Neural cell (in vitro differentiated cells): Measurements from ENCODE around the gene ZDHHC3. TPM values are rescaled to one million over a fixed set of nuclear protein-coding genes. Genes with fewer than 3 reads are reported as not detected.

Experiments
- H2AFZ ChIP-seq: fragments of 200-600, 300-800 bp; sonication (generic), shearing (Covaris generic); 2 replicates; pipeline ENCODE4 v1.6.0; 2014; ENCODE audit warnings: low read depth, mild to moderate bottlenecking, antibody characterized with exemption, low read length, moderate library complexity
- H3F3A ChIP-seq: fragments of 200-600 bp; shearing (Covaris generic); 2 replicates; pipeline ENCODE4 v1.6.1; 2016; ENCODE audit warnings: mild to moderate bottlenecking, moderate library complexity, mixed read lengths, antibody characterized with exemption, low read length; ENCODE audit not compliant: insufficient read depth, poor library complexity, severe bottlenecking
- H3K27ac ChIP-seq: fragments of 200-600, 300-800 bp; sonication (generic), shearing (Covaris generic); 2 replicates; pipeline ENCODE4 v1.5.1; 2014; ENCODE audit warnings: mild to moderate bottlenecking, low read length, moderate library complexity
- H3K27me3 ChIP-seq: fragments of 300-800, 200-600 bp; sonication (generic), shearing (Covaris generic); 2 replicates; pipeline ENCODE4 v1.6.0; 2014; ENCODE audit warnings: mild to moderate bottlenecking, low read depth, low read length, moderate library complexity; ENCODE audit not compliant: insufficient read depth
- H3K36me3 ChIP-seq: fragments of 300-800, 200-600 bp; sonication (generic), shearing (Covaris generic); 2 replicates; pipeline ENCODE4 v1.5.1; 2014; ENCODE audit warnings: mild to moderate bottlenecking, antibody characterized with exemption, low read length, moderate library complexity; ENCODE audit not compliant: insufficient read depth
- H3K4me2 ChIP-seq: fragments of 300-800, 200-600 bp; sonication (generic), shearing (Covaris generic); 2 replicates; pipeline ENCODE4 v1.6.0; 2014; ENCODE audit warnings: mild to moderate bottlenecking, low read length
- H3K4me3 ChIP-seq: fragments of 300-800, 200-600 bp; sonication (generic), shearing (Covaris generic); 2 replicates; pipeline ENCODE4 v1.5.1; 2014; ENCODE audit warnings: mild to moderate bottlenecking, low read length, moderate library complexity
- H3K79me2 ChIP-seq: fragments of 200-600 bp; shearing (Covaris generic); replicated peaks from 2 replicates; pipeline ENCODE4 v1.6.0; 2014; ENCODE audit warnings: mild to moderate bottlenecking, low read length, moderate library complexity; ENCODE audit not compliant: insufficient read depth
- H3K9ac ChIP-seq: fragments of 300-800, 200-600 bp; sonication (generic), shearing (Covaris generic); 2 replicates; pipeline ENCODE4 v1.6.1; 2016; ENCODE audit warnings: mild to moderate bottlenecking, low read length, mixed read lengths
- H3K9me2 ChIP-seq: fragments of 200-600 bp; shearing (Covaris generic); 2 replicates; pipeline ENCODE4 v1.6.1; 2016; ENCODE audit warnings: mild to moderate bottlenecking, low read length, mixed read lengths; ENCODE audit not compliant: insufficient read depth
- H3K9me3 ChIP-seq: fragments of 200-600, 300-800 bp; sonication (generic), shearing (Covaris generic); 2 replicates; pipeline ENCODE4 v1.6.1; 2016; ENCODE audit warnings: mild to moderate bottlenecking, mixed run types, low read length, moderate library complexity, mixed read lengths
- H4K20me1 ChIP-seq: fragments of 200-600 bp; shearing (Covaris generic); 2 replicates; pipeline ENCODE4 v1.6.1; 2016; ENCODE audit warnings: mild to moderate bottlenecking, mixed run types; ENCODE audit not compliant: insufficient read depth
- EP300 ChIP-seq: fragments of 450-650 bp; conservative IDR thresholded peaks from 2 replicates; pipeline ENCODE4 v1.6.1; 2014; ENCODE audit warnings: antibody characterized with exemption, mild to moderate bottlenecking, moderate library complexity; ENCODE audit not compliant: poor library complexity, severe bottlenecking
- EZH2 ChIP-seq: fragments of 200-600, 300-800 bp; shearing (Covaris generic), sonication (generic); IDR thresholded peaks from 2 replicates; pipeline ENCODE4 v1.6.1; 2014; ENCODE audit warnings: antibody characterized with exemption, low read length, borderline replicate concordance, mild to moderate bottlenecking; ENCODE audit not compliant: insufficient read depth, poor library complexity, severe bottlenecking
- MXI1 ChIP-seq: fragments of 450-650 bp; conservative IDR thresholded peaks from 2 replicates; pipeline ENCODE4 v1.6.1; 2014; ENCODE audit warnings: antibody characterized with exemption, mild to moderate bottlenecking; ENCODE audit not compliant: poor library complexity, severe bottlenecking
- POLR2AphosphoS5 ChIP-seq: IDR thresholded peaks from 2 replicates; pipeline ENCODE4 v1.6.1; 2012
- RAD21 ChIP-seq: fragments of 450-650 bp; conservative IDR thresholded peaks from 2 replicates; pipeline ENCODE4 v1.6.1; 2014; ENCODE audit warnings: antibody characterized with exemption, mild to moderate bottlenecking, moderate library complexity
- SMC3 ChIP-seq: fragments of 450-650 bp; conservative IDR thresholded peaks from 2 replicates; pipeline ENCODE4 v1.6.1; 2014; ENCODE audit warnings: antibody characterized with exemption, mild to moderate bottlenecking, moderate library complexity; ENCODE audit not compliant: poor library complexity
- TAF1 ChIP-seq: IDR thresholded peaks from 2 replicates; pipeline ENCODE4 v1.6.1; 2012; ENCODE audit warnings: low read depth
- polyA plus RNA-seq: library from polyadenylated mRNA; depleted of rRNA; stranded (reverse); fragments of >200 nt; gene quantifications from 2 replicates; pipeline ENCODE4 v1.2.3, GENCODE V29; 2014
- TF ChIP-seq, protein P1 (sequence below): IDR thresholded peaks from 2 replicates; pipeline ENCODE4 v1.6.1; 2012; ENCODE audit warnings: borderline replicate concordance
- TF ChIP-seq, protein P2 (sequence below): fragments of 450-650 bp; IDR thresholded peaks from 2 replicates; pipeline ENCODE4 v1.5.1; 2014; ENCODE audit warnings: antibody characterized with exemption, mild to moderate bottlenecking, moderate library complexity; ENCODE audit not compliant: poor library complexity, severe bottlenecking

Gene ZDHHC3
- polyA plus RNA-seq, 1 donor from 2014 or later = 35.8 TPM

DNA sequence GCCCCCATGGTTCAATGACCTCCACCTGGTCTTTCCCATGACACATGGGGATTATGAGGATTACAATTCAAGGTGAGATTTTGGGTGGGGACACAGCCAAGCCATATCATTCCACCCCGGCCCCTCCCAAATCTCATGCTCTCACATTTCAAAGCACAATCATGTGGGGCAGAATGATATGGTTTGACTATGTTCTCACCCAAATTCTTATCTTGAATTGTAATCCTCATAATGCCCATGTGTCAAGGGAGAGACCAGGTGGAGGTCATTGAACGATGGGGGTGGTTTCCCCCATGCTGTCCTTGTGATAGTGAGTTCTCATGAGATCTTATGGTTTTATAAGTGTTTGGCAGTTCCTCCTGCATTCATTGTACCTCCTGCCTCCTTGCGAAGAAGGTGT lies 47.7 kb upstream of the ZDHHC3 start:
- Histone ChIP-seq H3K9ac (no peak overlapping the region), H3F3A (no peaks in the 10 kb centered on the region), H4K20me1 (no peaks in the 10 kb centered on the region), H3K79me2 (no peaks in the 10 kb centered on the region), H2AFZ (no peak overlapping the region), H3K9me2 (no peaks in the 10 kb centered on the region), H3K9me3 (no peaks in the 10 kb centered on the region), H3K36me3 (no peaks in the 10 kb centered on the region), H3K27me3 (no peaks in the 10 kb centered on the region), H3K4me3 (no peak overlapping the region), H3K4me2 (no peak overlapping the region), H3K27ac (no peak overlapping the region)
- TF ChIP-seq, protein P1, sequence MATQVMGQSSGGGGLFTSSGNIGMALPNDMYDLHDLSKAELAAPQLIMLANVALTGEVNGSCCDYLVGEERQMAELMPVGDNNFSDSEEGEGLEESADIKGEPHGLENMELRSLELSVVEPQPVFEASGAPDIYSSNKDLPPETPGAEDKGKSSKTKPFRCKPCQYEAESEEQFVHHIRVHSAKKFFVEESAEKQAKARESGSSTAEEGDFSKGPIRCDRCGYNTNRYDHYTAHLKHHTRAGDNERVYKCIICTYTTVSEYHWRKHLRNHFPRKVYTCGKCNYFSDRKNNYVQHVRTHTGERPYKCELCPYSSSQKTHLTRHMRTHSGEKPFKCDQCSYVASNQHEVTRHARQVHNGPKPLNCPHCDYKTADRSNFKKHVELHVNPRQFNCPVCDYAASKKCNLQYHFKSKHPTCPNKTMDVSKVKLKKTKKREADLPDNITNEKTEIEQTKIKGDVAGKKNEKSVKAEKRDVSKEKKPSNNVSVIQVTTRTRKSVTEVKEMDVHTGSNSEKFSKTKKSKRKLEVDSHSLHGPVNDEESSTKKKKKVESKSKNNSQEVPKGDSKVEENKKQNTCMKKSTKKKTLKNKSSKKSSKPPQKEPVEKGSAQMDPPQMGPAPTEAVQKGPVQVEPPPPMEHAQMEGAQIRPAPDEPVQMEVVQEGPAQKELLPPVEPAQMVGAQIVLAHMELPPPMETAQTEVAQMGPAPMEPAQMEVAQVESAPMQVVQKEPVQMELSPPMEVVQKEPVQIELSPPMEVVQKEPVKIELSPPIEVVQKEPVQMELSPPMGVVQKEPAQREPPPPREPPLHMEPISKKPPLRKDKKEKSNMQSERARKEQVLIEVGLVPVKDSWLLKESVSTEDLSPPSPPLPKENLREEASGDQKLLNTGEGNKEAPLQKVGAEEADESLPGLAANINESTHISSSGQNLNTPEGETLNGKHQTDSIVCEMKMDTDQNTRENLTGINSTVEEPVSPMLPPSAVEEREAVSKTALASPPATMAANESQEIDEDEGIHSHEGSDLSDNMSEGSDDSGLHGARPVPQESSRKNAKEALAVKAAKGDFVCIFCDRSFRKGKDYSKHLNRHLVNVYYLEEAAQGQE = no peak
- TF ChIP-seq RAD21 (no peak), POLR2AphosphoS5 (no peak), MXI1 (no peak), TAF1 (no peak), EZH2 (no peak), SMC3 (no peak), EP300 (no peak)
- TF ChIP-seq, protein P2, sequence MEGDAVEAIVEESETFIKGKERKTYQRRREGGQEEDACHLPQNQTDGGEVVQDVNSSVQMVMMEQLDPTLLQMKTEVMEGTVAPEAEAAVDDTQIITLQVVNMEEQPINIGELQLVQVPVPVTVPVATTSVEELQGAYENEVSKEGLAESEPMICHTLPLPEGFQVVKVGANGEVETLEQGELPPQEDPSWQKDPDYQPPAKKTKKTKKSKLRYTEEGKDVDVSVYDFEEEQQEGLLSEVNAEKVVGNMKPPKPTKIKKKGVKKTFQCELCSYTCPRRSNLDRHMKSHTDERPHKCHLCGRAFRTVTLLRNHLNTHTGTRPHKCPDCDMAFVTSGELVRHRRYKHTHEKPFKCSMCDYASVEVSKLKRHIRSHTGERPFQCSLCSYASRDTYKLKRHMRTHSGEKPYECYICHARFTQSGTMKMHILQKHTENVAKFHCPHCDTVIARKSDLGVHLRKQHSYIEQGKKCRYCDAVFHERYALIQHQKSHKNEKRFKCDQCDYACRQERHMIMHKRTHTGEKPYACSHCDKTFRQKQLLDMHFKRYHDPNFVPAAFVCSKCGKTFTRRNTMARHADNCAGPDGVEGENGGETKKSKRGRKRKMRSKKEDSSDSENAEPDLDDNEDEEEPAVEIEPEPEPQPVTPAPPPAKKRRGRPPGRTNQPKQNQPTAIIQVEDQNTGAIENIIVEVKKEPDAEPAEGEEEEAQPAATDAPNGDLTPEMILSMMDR = no peak

DNA sequence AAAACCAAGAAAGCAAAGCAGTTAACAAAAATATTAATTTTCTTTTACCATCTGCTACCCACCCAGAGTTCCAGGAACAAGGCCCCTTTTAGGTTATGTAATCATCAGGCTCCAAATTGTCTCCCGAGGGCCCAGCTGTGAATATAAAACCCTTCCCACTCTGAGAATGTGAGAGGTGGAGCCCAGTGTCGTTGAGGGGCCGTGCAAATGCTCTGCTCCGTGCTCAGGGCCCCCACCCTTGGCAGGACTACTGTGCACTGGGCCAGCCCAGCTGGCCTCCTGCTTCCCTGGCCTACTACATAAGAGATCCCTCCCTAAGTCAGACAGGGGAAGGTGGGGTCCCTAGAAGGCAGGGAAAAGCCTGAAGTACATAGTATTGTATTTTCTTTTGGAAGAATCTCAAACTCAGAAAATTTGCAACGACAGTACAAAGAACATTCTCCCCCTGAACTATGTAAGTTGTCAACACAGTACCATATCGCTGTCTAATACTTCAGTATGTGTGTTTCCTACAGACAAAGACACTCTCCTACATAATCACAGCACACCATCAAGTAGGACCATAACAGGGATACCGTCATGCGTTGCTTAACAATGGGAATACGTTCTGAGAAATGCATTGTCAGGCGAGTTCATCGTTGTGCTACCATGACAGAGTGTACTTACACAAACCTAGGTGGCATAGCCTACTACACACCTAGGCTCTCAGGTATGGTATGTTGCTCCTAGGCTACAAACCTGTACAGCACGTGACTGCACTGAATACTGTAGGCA lies 45.7 kb upstream of the ZDHHC3 start:
- Histone ChIP-seq H3K27me3 (no peaks in the 10 kb centered on the region), H3K9ac (no peak overlapping the region), H3K9me2 (no peaks in the 10 kb centered on the region), H3K79me2 (no peaks in the 10 kb centered on the region), H3K4me3 (no peak overlapping the region), H3K36me3 (no peaks in the 10 kb centered on the region), H3K4me2 (no peak overlapping the region), H3F3A (no peaks in the 10 kb centered on the region), H3K27ac (no peak overlapping the region), H2AFZ (no peak overlapping the region), H4K20me1 (no peaks in the 10 kb centered on the region), H3K9me3 (no peaks in the 10 kb centered on the region)
- TF ChIP-seq RAD21 = no peak
- no peak for TF ChIP-seq POLR2AphosphoS5
- TF ChIP-seq EP300 = no peak
- TF ChIP-seq, protein P2 = no peak
- TF ChIP-seq TAF1 = no peak
- no peak for TF ChIP-seq MXI1
- TF ChIP-seq, protein P1 = no peak
- TF ChIP-seq SMC3 = no peak
- TF ChIP-seq EZH2 = no peak
